Measurements from ENCODE around the gene CLUH.
A peak's percentile ranks its signal among the peaks of the same experiment; 100 is the strongest.

The CLUH gene

DNA sequence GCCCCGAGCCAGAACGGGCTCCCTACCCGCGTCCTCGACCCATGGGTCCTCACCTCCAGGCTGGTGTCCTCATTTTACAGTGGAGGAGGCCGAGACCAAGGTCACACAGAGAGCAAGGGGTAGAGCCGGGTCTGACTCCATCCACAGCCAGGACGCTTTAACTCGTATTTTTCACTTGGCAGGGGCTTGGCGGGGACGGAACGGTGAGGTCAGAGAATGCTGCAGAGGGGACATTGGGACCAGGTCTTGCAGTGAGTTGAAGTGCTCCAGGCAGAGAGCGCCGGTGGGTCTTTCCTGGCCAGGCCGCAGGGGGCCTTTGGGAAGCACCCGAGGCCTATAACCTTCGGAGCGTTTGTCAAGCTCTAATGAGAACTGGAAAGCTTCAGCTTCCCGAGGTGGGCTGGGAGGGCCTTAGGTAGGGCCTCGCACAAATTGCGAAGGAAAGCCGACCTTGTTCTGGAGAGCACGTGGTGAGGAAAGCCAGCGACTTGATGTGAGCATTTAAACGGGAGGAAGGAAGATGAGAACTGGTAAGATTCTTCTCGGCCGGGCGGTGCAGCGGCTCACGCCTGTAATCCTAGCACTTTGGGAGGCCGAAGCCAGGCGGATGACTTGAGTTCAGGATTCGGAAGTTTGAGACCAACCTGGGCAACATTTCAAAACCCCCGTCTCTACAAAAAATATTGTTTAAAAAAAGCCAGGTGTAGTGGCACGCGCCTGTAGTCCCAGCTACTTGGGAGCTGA is 908 bp upstream of the CLUH start:
- TF ChIP-seq, protein P1, sequence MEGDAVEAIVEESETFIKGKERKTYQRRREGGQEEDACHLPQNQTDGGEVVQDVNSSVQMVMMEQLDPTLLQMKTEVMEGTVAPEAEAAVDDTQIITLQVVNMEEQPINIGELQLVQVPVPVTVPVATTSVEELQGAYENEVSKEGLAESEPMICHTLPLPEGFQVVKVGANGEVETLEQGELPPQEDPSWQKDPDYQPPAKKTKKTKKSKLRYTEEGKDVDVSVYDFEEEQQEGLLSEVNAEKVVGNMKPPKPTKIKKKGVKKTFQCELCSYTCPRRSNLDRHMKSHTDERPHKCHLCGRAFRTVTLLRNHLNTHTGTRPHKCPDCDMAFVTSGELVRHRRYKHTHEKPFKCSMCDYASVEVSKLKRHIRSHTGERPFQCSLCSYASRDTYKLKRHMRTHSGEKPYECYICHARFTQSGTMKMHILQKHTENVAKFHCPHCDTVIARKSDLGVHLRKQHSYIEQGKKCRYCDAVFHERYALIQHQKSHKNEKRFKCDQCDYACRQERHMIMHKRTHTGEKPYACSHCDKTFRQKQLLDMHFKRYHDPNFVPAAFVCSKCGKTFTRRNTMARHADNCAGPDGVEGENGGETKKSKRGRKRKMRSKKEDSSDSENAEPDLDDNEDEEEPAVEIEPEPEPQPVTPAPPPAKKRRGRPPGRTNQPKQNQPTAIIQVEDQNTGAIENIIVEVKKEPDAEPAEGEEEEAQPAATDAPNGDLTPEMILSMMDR (IDR thresholded peaks at IDR 0.05; ENCODE audit: low read depth, low read length, missing control alignments): no peak
- DNase-seq (ENCODE audit: low read depth): no peak
- H3K4me3 ChIP-seq (ENCODE audit: low read depth, low read length): peak overlapping the region; percentile 92

DNA sequence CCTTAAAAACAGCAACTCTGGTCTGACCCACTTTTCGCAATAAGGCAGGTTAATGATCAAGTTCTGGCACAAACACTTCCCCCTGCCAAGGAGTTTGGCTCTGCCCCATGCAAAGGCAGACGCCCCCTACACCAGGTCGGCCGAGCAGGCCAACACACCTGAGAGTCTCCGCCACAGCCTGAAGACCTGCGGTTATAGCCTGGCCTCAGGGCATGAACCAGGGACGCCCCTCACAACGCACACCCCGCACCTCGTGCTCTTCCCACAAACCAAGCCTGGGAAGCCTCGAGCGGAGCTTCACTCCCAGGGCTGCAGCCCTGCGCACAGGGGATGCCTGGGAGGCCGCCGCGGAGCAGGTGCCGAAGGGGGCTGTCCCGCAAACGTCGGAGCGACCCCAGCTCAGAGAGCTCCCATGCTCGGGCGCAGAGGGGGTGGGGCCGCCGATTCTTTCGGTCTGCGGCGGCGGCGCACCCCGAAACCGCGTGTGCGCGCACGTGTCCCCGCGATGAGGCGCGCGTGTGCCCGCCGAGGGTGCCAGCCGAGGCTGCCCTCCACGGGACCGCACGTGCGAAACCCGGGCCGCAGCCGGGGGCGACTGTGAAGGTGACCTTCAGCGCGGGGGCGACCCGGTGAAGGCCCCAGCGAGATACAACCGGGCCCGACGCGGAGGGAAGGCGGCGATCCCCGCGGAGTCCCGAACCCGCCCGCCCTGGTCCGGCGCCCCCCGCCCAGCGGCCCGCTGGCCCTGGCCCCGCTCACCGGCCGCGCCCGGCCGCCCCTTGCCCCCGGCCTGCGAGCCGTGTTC is 559 bp downstream of the CLUH start:
- H3K4me3 ChIP-seq (ENCODE audit: low read depth, low read length): peak overlapping the region; percentile 92
- DNase-seq (ENCODE audit: low read depth): no peak
- TF ChIP-seq, protein P1 (IDR thresholded peaks at IDR 0.05; ENCODE audit: low read depth, low read length, missing control alignments): no peak

DNA sequence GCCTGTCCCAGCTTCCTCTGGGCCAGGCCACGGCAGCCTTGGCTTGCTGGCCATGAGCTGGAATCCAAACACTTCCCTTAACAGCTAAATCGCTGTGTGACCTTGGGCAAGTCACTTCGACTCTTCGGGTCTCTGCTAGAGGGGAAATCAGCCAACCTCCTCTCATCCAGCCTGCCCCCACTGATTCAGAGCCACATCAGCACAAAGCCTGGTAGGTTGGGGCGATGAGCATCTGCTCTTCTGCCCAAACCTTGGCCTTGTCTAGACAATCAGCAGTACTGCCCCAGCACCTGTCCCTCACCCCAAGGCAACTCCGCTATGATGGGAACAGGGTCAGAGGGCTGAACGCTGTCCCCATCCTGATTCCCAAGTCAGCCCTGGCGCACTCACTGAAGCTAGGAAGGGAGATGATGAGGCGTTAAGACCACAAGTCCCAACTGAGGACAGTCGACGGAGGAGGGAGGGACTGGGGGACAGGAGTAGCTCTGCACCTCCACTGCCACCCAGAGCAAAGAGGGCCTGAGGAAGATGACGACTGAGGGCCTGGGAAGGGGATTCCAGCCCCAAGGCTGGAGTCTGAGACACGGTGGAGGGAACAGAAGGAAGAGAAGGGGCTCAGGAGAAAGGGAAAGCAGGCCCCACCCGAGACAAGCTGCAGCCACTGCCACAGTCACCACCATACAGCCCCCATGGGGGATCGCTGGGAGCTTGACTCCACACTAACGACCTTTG is 1.3 kb downstream of the CLUH start:
- H3K4me3 ChIP-seq (ENCODE audit: low read depth, low read length): peak overlapping the region; percentile 92
- TF ChIP-seq, protein P1 (IDR thresholded peaks at IDR 0.05; ENCODE audit: low read depth, low read length, missing control alignments): no peak
- DNase-seq (ENCODE audit: low read depth): no peak

DNA sequence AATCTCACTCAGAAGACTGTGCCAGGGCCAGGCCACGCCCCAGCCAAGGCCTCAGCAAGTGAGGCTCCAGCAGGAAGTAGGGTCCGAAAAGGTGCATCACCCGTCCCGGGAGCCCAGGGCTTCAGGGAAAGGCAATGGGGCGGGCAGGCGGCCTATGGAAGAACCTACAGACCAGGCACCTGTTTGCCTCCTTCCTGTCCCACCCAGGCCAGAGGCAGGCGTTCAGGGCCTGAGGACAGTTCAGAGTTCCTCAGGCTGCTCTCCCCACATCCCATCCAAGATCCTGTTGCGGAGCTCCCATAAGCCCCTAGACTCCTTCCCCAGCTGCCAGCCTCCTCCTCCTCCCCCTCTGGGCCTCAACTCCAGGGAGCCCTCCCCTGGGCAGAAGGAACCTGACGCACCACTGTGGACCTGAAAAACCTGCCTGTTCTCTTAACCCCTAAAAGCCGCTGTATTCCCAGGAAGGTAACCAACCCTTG is 2.3 kb downstream of the CLUH start:
- H3K4me3 ChIP-seq (ENCODE audit: low read depth, low read length): peak overlapping the region; percentile 92
- TF ChIP-seq, protein P1 (IDR thresholded peaks at IDR 0.05; ENCODE audit: low read depth, low read length, missing control alignments): no peak
- DNase-seq (ENCODE audit: low read depth): peak; percentile 38

DNA sequence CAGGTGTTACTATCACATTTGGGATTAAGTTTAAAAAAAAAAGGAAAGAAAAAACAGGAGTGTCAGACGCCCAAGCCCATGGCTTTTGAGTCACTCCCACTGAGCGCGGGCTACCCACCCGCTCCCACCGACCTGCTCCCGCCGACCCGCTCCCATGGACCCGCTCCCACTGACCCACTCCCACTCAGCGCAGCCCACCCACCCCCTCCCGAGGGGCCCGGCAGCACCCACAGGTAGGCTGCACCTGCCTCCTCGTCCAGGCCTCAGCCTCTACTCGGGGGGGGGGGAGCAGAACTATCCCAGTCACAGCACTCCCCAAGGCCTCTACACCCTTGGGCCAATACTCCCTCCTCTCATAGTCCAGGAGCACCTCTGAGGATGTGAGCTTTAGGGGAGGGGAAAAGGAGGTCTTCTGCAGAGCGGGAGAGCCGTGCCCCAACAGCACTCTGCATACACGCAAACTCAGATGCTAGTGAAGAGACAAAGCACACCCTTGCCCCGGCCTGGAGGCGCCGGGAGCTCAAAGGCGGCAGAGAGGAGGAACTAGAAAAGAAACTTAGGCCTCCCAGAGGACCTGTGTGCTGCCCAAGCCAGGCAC is 2.9 kb downstream of the CLUH start:
- peak overlapping the region; percentile 92 for H3K4me3 ChIP-seq (ENCODE audit: low read depth, low read length)
- no peak for DNase-seq (ENCODE audit: low read depth)
- TF ChIP-seq, protein P1 (IDR thresholded peaks at IDR 0.05; ENCODE audit: low read depth, low read length, missing control alignments): no peak

DNA sequence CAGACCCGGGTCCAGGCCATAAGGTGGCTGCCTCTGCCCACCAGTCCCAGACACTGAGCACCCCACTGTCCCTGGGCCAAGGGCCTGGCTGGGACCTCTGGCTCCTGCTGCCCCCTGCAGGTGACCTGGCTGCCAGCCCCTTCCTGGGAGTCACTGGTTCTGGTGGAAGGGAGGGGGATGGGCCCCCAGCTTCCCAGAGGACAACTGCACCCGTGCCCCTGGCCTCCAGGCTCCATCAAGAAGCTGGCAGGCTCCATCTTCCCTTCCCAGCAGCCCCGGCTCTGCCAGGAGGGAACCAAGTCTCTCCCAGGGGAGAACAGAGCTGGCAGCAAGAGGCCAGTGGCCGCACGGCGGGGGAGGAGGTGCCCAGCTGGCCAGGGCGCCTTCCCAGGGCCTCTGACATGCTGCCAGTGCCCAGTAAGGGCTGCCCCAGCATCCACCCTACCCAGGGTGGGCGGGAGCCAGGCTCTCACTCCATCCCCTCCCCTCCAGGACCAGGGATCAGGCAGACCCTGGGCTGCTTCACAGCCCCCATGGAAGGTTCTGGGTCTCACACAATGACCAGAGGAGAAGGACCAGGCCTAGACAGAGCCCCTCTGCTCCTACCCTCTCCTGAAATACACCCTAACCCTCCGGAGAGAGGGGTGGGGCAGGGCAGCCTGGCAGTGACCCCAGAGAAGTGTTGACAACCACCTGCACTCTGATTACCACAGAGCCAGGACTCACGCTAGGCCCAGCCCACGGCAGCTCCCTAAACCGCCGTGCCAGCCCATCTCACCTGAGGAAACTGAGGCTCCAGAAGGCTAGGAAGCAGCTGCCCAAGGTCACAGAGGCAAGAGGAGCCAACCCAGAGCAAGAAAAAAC is 3.6 kb downstream of the CLUH start:
- TF ChIP-seq, protein P1 (IDR thresholded peaks at IDR 0.05; ENCODE audit: low read depth, low read length, missing control alignments): peak; percentile 51
- H3K4me3 ChIP-seq (ENCODE audit: low read depth, low read length): no peak overlapping the region; the same call in 1 of the 2 replicates
- DNase-seq (ENCODE audit: low read depth): no peak
